ENCODE measurements around the gene OR6J1. TPM values are rescaled to one million over a fixed set of nuclear protein-coding genes. Genes with fewer than 3 reads are reported as not detected.

Gene OR6J1
- total and polyA plus RNA-seq, 4 donors, result not detected

DNA sequence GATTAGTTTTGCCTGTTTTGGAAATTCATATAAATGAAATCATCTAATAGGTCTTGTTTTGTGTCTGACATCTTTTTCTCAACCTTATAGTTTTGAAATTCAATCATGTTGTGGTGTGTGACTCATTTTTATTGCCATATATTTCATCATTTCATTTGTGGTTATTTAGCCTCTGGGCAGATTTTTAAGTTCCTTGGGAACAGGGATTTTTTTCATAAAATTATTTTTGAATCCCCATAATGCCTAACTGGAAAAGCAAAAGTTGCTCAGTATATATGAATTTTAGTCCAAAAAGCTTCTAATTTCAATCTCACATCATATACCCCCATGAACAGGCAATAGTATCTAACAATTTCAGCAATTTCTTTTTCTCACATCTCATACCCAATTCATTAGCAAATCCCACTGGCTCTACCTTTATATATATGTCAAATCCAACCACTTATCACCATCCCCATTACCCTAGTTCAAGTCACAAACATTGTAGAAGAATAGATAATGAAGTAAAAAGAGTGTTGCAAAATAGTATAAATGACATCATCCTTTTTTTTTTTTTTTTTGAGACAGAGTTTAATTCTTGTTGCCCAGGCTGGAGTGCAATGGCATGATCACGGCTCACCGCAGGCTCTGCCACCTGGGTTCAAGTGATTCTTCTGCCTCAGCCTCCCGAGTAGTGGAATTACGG is 2.6 kb upstream of the OR6J1 start:
- no peaks in the 10 kb centered on the region for H3K36me3 ChIP-seq (ENCODE audit: control insufficient read depth in 4 of 4, insufficient read depth in 3 of 4, low read depth in 1 of 4, low read length in 3 of 4)
- H3K9ac ChIP-seq (ENCODE audit: low read depth in 1 of 2, low read length in 2 of 2), result no peak overlapping the region
- no peak for DNase-seq (ENCODE audit: low spot score)
- TF ChIP-seq SP1 (IDR thresholded peaks at IDR 0.05) (no peak), RXRA (IDR thresholded peaks at IDR 0.05) (no peak), RAD21 (IDR thresholded peaks at IDR 0.05) (no peak), HNF4A (conservative IDR thresholded peaks at IDR 0.05) (no peak), HNF4G (IDR thresholded peaks at IDR 0.05) (no peak), TAF1 (conservative IDR thresholded peaks at IDR 0.05) (no peak), JUND (IDR thresholded peaks at IDR 0.05) (no peak), GABPA (IDR thresholded peaks at IDR 0.05 in 1 of 2, conservative IDR thresholded peaks at IDR 0.05 in 1 of 2) (no peak)
- TF ChIP-seq, protein P1, sequence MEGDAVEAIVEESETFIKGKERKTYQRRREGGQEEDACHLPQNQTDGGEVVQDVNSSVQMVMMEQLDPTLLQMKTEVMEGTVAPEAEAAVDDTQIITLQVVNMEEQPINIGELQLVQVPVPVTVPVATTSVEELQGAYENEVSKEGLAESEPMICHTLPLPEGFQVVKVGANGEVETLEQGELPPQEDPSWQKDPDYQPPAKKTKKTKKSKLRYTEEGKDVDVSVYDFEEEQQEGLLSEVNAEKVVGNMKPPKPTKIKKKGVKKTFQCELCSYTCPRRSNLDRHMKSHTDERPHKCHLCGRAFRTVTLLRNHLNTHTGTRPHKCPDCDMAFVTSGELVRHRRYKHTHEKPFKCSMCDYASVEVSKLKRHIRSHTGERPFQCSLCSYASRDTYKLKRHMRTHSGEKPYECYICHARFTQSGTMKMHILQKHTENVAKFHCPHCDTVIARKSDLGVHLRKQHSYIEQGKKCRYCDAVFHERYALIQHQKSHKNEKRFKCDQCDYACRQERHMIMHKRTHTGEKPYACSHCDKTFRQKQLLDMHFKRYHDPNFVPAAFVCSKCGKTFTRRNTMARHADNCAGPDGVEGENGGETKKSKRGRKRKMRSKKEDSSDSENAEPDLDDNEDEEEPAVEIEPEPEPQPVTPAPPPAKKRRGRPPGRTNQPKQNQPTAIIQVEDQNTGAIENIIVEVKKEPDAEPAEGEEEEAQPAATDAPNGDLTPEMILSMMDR (IDR thresholded peaks at IDR 0.05; ENCODE audit: low read depth, low read length, missing input control), result no peak
- TF ChIP-seq, protein P2, sequence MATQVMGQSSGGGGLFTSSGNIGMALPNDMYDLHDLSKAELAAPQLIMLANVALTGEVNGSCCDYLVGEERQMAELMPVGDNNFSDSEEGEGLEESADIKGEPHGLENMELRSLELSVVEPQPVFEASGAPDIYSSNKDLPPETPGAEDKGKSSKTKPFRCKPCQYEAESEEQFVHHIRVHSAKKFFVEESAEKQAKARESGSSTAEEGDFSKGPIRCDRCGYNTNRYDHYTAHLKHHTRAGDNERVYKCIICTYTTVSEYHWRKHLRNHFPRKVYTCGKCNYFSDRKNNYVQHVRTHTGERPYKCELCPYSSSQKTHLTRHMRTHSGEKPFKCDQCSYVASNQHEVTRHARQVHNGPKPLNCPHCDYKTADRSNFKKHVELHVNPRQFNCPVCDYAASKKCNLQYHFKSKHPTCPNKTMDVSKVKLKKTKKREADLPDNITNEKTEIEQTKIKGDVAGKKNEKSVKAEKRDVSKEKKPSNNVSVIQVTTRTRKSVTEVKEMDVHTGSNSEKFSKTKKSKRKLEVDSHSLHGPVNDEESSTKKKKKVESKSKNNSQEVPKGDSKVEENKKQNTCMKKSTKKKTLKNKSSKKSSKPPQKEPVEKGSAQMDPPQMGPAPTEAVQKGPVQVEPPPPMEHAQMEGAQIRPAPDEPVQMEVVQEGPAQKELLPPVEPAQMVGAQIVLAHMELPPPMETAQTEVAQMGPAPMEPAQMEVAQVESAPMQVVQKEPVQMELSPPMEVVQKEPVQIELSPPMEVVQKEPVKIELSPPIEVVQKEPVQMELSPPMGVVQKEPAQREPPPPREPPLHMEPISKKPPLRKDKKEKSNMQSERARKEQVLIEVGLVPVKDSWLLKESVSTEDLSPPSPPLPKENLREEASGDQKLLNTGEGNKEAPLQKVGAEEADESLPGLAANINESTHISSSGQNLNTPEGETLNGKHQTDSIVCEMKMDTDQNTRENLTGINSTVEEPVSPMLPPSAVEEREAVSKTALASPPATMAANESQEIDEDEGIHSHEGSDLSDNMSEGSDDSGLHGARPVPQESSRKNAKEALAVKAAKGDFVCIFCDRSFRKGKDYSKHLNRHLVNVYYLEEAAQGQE (IDR thresholded peaks at IDR 0.05), result no peak
- TF ChIP-seq, protein P3, sequence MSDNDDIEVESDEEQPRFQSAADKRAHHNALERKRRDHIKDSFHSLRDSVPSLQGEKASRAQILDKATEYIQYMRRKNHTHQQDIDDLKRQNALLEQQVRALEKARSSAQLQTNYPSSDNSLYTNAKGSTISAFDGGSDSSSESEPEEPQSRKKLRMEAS (IDR thresholded peaks at IDR 0.05), result no peak
- 89% methylated on average over 4 of the region's 4 CpGs for WGBS
- H3K9me3 ChIP-seq (ENCODE audit: control insufficient read depth in 4 of 4, low read length in 3 of 4), result no peaks in the 10 kb centered on the region
- H3K27me3 ChIP-seq (ENCODE audit: control insufficient read depth in 4 of 4, insufficient read depth in 4 of 4, low read length in 3 of 4), result no peaks in the 10 kb centered on the region
- no peak overlapping the region for H3K27ac ChIP-seq (ENCODE audit: low read depth in 1 of 2, low read length in 2 of 2)
- no peak overlapping the region for H3K4me3 ChIP-seq (ENCODE audit: low read depth in 1 of 3, low read length in 3 of 3)
- H3K4me1 ChIP-seq (ENCODE audit: control insufficient read depth in 4 of 4, insufficient read depth in 4 of 4, low read length in 3 of 4), result no peaks in the 10 kb centered on the region

DNA sequence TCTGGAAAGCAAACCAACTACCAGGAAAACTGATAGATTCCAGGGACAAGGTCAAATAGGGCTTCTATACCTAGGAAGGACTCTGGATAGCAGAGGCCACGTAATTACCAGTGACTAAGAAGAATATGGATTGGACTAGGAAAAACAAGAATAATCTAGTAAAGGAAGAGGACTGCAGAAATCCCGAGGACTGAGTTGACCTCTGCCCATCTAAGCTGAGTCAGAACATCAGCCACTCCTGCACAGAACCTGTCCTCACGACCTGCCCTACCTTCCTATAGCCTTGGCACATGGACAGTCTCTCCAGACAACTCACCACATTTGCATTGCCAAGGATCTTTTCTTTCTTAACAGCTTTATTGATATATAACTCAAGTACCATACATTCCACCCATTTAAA is 2.3 kb downstream of the OR6J1 start:
- DNase-seq (ENCODE audit: low spot score), result no peak
- Histone ChIP-seq H3K4me1 (ENCODE audit: control insufficient read depth in 4 of 4, insufficient read depth in 4 of 4, low read length in 3 of 4) (no peaks in the 10 kb centered on the region), H3K27me3 (ENCODE audit: control insufficient read depth in 4 of 4, insufficient read depth in 4 of 4, low read length in 3 of 4) (no peaks in the 10 kb centered on the region), H3K36me3 (ENCODE audit: control insufficient read depth in 4 of 4, insufficient read depth in 3 of 4, low read depth in 1 of 4, low read length in 3 of 4) (no peaks in the 10 kb centered on the region), H3K9me3 (ENCODE audit: control insufficient read depth in 4 of 4, low read length in 3 of 4) (no peaks in the 10 kb centered on the region), H3K4me3 (ENCODE audit: low read depth in 1 of 3, low read length in 3 of 3) (no peak overlapping the region), H3K9ac (ENCODE audit: low read depth in 1 of 2, low read length in 2 of 2) (no peak overlapping the region), H3K27ac (ENCODE audit: low read depth in 1 of 2, low read length in 2 of 2) (no peak overlapping the region)
- TF ChIP-seq SP1 (IDR thresholded peaks at IDR 0.05) (no peak), EGR1 (IDR thresholded peaks at IDR 0.05; ENCODE audit: low read depth in 2 of 2) (no peak), GABPA (IDR thresholded peaks at IDR 0.05 in 1 of 2, conservative IDR thresholded peaks at IDR 0.05 in 1 of 2) (no peak)
- TF ChIP-seq, protein P2 (IDR thresholded peaks at IDR 0.05), result no peak
- 45% methylated on average over 3 of the region's 3 CpGs for WGBS
